HL-60 (cell line): ENCODE measurements around the gene ARHGAP32.

Experiments used
- DNase-seq, 2 experiments: peaks; one replicate each; pipeline ENCODE4 v3.0.0-alpha.2; 2010 to 2020; ENCODE audit warnings: low read depth in 1 of 2, low spot score in 1 of 2
- H3K27ac ChIP-seq: fragments of 250-450 bp; sonication (Bioruptor Pico); replicated peaks from 2 replicates; pipeline ENCODE4 v1.5.1; 2020; ENCODE audit warnings: mild to moderate bottlenecking, moderate library complexity
- H3K27me3 ChIP-seq: fragments of 250-450 bp; sonication (Bioruptor Pico); 2 replicates; pipeline ENCODE4 v1.5.1; 2021; ENCODE audit warnings: mild to moderate bottlenecking, moderate library complexity; ENCODE audit not compliant: insufficient read depth, poor library complexity, severe bottlenecking
- H3K4me3 ChIP-seq: replicated peaks from 2 replicates; pipeline ENCODE4 v1.5.1; 2011; ENCODE audit warnings: mild to moderate bottlenecking, control low read depth, low read length; ENCODE audit not compliant: insufficient read depth
- GABPA ChIP-seq: IDR thresholded peaks from 2 replicates; pipeline ENCODE4 v1.6.1; 2012; ENCODE audit warnings: low read depth
- POLR2AphosphoS5 ChIP-seq: IDR thresholded peaks from 2 replicates; pipeline ENCODE4 v1.6.1; 2012; ENCODE audit warnings: low read depth
- SPI1 ChIP-seq: IDR thresholded peaks from 2 replicates; pipeline ENCODE4 v1.6.1; 2012; ENCODE audit warnings: low read depth, mild to moderate bottlenecking, borderline replicate concordance
- TF ChIP-seq, protein P1 (sequence below): IDR thresholded peaks from one replicate; pipeline ENCODE4 v1.5.1; 2011; ENCODE audit warnings: low read length, control low read depth, inconsistent platforms; ENCODE audit not compliant: insufficient read depth
- TF ChIP-seq, protein P2 (sequence below): IDR thresholded peaks from 2 replicates; pipeline ENCODE4 v1.6.1; 2012; ENCODE audit warnings: low read depth; ENCODE audit not compliant: insufficient replicate concordance

Gene ARHGAP32

DNA sequence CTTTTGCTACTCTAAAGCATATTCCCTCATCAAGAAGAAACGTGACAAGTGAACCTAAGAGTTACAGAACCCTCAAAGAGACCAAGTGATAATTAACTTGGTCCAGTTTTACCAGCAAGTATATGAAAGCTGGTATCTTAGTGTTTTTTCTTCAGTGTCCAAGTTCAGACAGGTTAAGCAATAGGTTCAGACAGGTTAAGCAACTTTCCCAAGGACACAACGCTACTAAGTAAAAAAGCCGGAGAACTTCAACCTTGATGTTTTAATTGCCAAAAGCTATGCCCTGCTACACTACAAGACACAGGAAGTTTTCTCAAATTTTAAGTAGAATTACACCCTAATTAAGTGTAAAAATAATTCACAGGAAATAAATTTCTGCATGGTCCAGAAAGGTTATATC, 30.0 kb upstream of the ARHGAP32 start:
- no peak for DNase-seq
- TF ChIP-seq POLR2AphosphoS5: no peak
- no peak for TF ChIP-seq SPI1
- TF ChIP-seq, protein P1, sequence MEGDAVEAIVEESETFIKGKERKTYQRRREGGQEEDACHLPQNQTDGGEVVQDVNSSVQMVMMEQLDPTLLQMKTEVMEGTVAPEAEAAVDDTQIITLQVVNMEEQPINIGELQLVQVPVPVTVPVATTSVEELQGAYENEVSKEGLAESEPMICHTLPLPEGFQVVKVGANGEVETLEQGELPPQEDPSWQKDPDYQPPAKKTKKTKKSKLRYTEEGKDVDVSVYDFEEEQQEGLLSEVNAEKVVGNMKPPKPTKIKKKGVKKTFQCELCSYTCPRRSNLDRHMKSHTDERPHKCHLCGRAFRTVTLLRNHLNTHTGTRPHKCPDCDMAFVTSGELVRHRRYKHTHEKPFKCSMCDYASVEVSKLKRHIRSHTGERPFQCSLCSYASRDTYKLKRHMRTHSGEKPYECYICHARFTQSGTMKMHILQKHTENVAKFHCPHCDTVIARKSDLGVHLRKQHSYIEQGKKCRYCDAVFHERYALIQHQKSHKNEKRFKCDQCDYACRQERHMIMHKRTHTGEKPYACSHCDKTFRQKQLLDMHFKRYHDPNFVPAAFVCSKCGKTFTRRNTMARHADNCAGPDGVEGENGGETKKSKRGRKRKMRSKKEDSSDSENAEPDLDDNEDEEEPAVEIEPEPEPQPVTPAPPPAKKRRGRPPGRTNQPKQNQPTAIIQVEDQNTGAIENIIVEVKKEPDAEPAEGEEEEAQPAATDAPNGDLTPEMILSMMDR: no peak
- TF ChIP-seq, protein P2, sequence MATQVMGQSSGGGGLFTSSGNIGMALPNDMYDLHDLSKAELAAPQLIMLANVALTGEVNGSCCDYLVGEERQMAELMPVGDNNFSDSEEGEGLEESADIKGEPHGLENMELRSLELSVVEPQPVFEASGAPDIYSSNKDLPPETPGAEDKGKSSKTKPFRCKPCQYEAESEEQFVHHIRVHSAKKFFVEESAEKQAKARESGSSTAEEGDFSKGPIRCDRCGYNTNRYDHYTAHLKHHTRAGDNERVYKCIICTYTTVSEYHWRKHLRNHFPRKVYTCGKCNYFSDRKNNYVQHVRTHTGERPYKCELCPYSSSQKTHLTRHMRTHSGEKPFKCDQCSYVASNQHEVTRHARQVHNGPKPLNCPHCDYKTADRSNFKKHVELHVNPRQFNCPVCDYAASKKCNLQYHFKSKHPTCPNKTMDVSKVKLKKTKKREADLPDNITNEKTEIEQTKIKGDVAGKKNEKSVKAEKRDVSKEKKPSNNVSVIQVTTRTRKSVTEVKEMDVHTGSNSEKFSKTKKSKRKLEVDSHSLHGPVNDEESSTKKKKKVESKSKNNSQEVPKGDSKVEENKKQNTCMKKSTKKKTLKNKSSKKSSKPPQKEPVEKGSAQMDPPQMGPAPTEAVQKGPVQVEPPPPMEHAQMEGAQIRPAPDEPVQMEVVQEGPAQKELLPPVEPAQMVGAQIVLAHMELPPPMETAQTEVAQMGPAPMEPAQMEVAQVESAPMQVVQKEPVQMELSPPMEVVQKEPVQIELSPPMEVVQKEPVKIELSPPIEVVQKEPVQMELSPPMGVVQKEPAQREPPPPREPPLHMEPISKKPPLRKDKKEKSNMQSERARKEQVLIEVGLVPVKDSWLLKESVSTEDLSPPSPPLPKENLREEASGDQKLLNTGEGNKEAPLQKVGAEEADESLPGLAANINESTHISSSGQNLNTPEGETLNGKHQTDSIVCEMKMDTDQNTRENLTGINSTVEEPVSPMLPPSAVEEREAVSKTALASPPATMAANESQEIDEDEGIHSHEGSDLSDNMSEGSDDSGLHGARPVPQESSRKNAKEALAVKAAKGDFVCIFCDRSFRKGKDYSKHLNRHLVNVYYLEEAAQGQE: no peak
- TF ChIP-seq GABPA: no peak
- Histone ChIP-seq H3K27ac (no peak overlapping the region), H3K4me3 (no peak overlapping the region), H3K27me3 (no peaks in the 10 kb centered on the region)

DNA sequence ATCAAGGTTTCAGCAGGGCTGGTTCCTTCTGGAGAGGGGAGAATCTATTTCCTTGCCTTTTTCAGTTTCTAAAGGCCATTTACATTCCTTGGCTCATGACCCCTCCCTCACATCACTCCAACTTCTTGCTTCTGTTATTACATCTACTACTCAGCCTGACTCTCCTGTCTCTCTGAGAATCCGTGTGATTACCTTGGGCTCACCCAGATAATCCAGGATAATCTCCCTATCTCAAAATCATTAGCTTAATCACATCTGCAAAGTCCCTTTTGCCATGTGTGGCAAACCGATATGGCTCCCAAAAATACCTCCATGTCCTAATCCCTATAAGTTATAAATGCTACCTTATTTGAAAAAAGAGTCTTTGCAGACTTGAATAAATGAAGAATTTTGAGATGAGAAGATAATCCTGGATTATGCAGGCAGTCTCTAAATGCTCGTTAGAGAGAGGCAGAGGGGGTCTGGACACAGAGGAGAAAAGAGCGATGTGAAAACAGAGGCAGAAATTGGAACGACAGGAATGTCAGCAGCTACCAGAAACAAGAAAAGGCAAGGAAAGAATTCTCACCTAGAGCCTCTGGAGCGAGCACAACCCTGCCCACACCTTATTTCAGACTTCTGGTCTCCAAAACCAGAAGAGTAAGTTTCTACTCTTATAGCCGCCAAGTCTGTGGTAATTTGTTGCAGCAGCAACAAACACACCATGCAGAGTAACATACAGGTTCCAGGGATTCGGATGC, 23.6 kb upstream of the ARHGAP32 start:
- H3K27me3 ChIP-seq: no peaks in the 10 kb centered on the region
- H3K27ac ChIP-seq: no peak overlapping the region
- no peak overlapping the region for H3K4me3 ChIP-seq
- DNase-seq: no peak
- TF ChIP-seq, protein P1: no peak
- no peak for TF ChIP-seq GABPA
- TF ChIP-seq, protein P2: no peak
- TF ChIP-seq SPI1: no peak
- no peak for TF ChIP-seq POLR2AphosphoS5

DNA sequence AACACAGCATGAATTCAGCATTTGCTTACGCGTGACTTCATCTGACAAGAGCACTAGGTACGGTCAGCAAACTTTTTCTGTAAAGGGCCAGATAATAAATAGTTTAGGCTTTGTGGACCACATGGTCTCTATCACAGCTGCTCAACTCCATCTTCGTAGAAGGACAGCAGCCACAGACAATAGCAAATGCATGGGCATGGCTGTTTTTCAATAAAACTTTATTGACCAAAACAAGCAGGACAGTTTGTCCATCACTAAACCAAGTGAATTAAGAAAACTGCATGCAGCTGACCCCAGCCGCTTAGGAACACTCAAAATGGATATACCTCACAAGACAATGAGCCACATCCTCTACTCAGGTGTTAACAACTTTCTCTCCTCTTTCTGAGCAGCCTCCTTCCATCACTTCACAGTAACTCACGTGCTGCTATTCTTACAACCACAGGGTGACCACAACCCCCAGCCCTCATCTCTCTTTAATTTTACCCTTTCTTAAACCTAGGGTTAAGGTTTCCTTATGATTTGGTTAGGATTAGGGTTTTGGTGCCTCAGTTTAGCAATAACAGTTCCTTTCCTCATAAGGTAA, 22.7 kb upstream of the ARHGAP32 start:
- no peak for TF ChIP-seq SPI1
- TF ChIP-seq, protein P1: no peak
- TF ChIP-seq GABPA: no peak
- no peak for TF ChIP-seq POLR2AphosphoS5
- TF ChIP-seq, protein P2: no peak
- Histone ChIP-seq H3K27me3 (no peaks in the 10 kb centered on the region), H3K4me3 (no peak overlapping the region), H3K27ac (no peak overlapping the region)
- DNase-seq: no peak
